CD4-positive, alpha-beta T cell (primary cell): ENCODE results near the gene CFAP100. TPM values are rescaled to one million over a fixed set of nuclear protein-coding genes. Genes with fewer than 3 reads are reported as not detected.

Source experiments
- ATAC-seq: fragments of 200-7000 bp; cut with Tn5 transposase; one replicate; pipeline ENCODE4 v1.10.0; 2022; ENCODE audit warnings: mild to moderate bottlenecking; ENCODE audit not compliant: poor library complexity
- CTCF ChIA-PET: fragments of 350-600 bp; sonication (Branson Sonifier 250); formaldehyde crosslinking; loops from one replicate; lab custom pipeline; 2021; ENCODE audit warnings: antibody characterized with exemption, inconsistent platforms; lab: Charles Lee
- POLR2A ChIA-PET: fragments of 350-600 bp; sonication (Branson Sonifier 250); formaldehyde crosslinking; loops from one replicate; lab custom pipeline; 2021; ENCODE audit warnings: antibody characterized with exemption, inconsistent platforms; lab: Charles Lee
- DNase-seq, 14 experiments: peaks; one replicate each; pipeline ENCODE4 v3.0.0-alpha.2; 2013 to 2020; ENCODE audit warnings: mixed read lengths in 2 of 14
- H3K27ac ChIP-seq, 2 donors: one replicate each; pipeline versions ENCODE4 v1.5.1 to v1.7.0; 2013; ENCODE audit warnings: low read length in 2 of 2, low read depth in 1 of 2, mild to moderate bottlenecking in 1 of 2
- H3K27me3 ChIP-seq, 2 experiments: 1 replicate in 1 of 2; 2 replicates in 1 of 2; pipeline versions ENCODE4 v1.6.1 to v1.7.0; 2013; ENCODE audit warnings: low read length in 2 of 2, control low read depth in 1 of 2, mild to moderate bottlenecking in 1 of 2, moderate library complexity in 1 of 2; ENCODE audit not compliant: insufficient read depth in 2 of 2, control insufficient read depth in 1 of 2
- H3K36me3 ChIP-seq: one replicate; pipeline ENCODE4 v1.6.1; 2013; ENCODE audit warnings: low read length, control low read depth; ENCODE audit not compliant: insufficient read depth
- H3K4me1 ChIP-seq: one replicate; pipeline ENCODE4 v1.6.1; 2013; ENCODE audit warnings: low read length, control low read depth; ENCODE audit not compliant: insufficient read depth
- H3K4me3 ChIP-seq: one replicate; pipeline ENCODE4 v1.5.1; 2013; ENCODE audit warnings: mild to moderate bottlenecking, low read length, moderate library complexity
- H3K9me3 ChIP-seq, 2 experiments: 1 replicate in 1 of 2; 2 replicates in 1 of 2; pipeline versions ENCODE4 v1.6.1 to v1.7.0; 2013; ENCODE audit warnings: low read length in 2 of 2, mild to moderate bottlenecking in 2 of 2, control low read depth in 1 of 2, moderate library complexity in 1 of 2; ENCODE audit not compliant: control insufficient read depth in 1 of 2, insufficient read depth in 1 of 2
- H3K27ac Mint-ChIP-seq: one replicate; pipeline ENCODE4 v1.8.0; 2020; ENCODE audit warnings: mixed read lengths
- H3K27me3 Mint-ChIP-seq: one replicate; pipeline ENCODE4 v1.8.0; 2021; ENCODE audit warnings: mixed read lengths
- H3K36me3 Mint-ChIP-seq: one replicate; pipeline ENCODE4 v1.8.0; 2021; ENCODE audit warnings: low read depth, mixed read lengths
- H3K4me1 Mint-ChIP-seq: one replicate; pipeline ENCODE4 v1.8.0; 2021; ENCODE audit warnings: low read depth, mixed read lengths
- H3K4me3 Mint-ChIP-seq: one replicate; pipeline ENCODE4 v1.8.0; 2020; ENCODE audit warnings: mild to moderate bottlenecking, mixed read lengths
- H3K9me3 Mint-ChIP-seq: one replicate; pipeline ENCODE4 v1.8.0; 2020; ENCODE audit warnings: mixed read lengths
- CTCF ChIP-seq: fragments of 200-600 bp; IDR thresholded peaks from one replicate; pipeline ENCODE4 v1.8.0; 2022; ENCODE audit warnings: antibody characterized with exemption, mild to moderate bottlenecking
- intact Hi-C, 2 experiments: fragments of 100-400 bp; cut with DNase I in 1 of 2; cut with micrococcal nuclease in 1 of 2; formaldehyde crosslinking; loops; one replicate each; pipeline versions ENCODE4 v1.15.1 to v1.9.0; 2023 to 2025; cut with DNase I, micrococcal nuclease
- total RNA-seq, 174 experiments: library from RNA in 2 of 174; stranded (reverse) in 2 of 174; gene quantifications; one replicate each; pipeline ENCODE4 v1.2.3 and lab custom pipeline; 2021 to 2026

The CFAP100 gene
- total RNA-seq, 2 experiments from 2014 or later = not detected

GRCh38 chr3:126440709-126440995, 45.9 kb downstream of the CFAP100 start:
- Histone ChIP-seq H3K27ac (no peak overlapping the region), H3K4me3 (no peak overlapping the region), H3K27me3 (no peaks in the 10 kb centered on the region), H3K9me3 (no peaks in the 10 kb centered on the region), H3K36me3 (peaks cover 65% of the 10 kb centered on the region), H3K4me1 (no peaks in the 10 kb centered on the region)
- Mint-ChIP-seq H3K36me3 (peaks cover 67% of the 10 kb centered on the region), H3K27ac (no peak overlapping the region), H3K27me3 (no peaks in the 10 kb centered on the region), H3K4me1 (no peaks in the 10 kb centered on the region), H3K4me3 (no peak overlapping the region), H3K9me3 (no peaks in the 10 kb centered on the region)
- ATAC-seq (no peak), DNase-seq (peak in 1 of 14 experiments; percentile 3)
- ChIA-PET POLR2A (no interaction called here), CTCF (no interaction called here)
- TF ChIP-seq CTCF = no peak
- intact Hi-C loops = no loop called here

- ChIA-PET CTCF (no interaction called here), POLR2A (no interaction called here)
- Mint-ChIP-seq H3K9me3 (no peaks in the 10 kb centered on the region), H3K4me3 (no peak overlapping the region), H3K4me1 (no peaks in the 10 kb centered on the region), H3K36me3 (peaks cover 65% of the 10 kb centered on the region), H3K27me3 (no peaks in the 10 kb centered on the region), H3K27ac (no peak overlapping the region)
- peaks cover 60% of the 10 kb centered on the region for H3K36me3 ChIP-seq
- intact Hi-C loops = no loop called here
- no peak overlapping the region for H3K4me3 ChIP-seq
- no peak for ATAC-seq
- H3K27ac ChIP-seq = no peak overlapping the region
- H3K4me1 ChIP-seq = no peaks in the 10 kb centered on the region
- no peak for TF ChIP-seq CTCF
- no peaks in the 10 kb centered on the region for H3K9me3 ChIP-seq
- no peaks in the 10 kb centered on the region for H3K27me3 ChIP-seq
- DNase-seq = peak in 1 of 14 experiments; percentile 7
These were observed 46.7 kb downstream of the CFAP100 start for GRCh38 chr3:126441256-126441880.

GRCh38 chr3:126442094-126442855, 47.6 kb downstream of the CFAP100 start:
- ChIA-PET CTCF (no interaction called here), POLR2A (no interaction called here)
- no peak for ATAC-seq
- Histone ChIP-seq H3K9me3 (no peaks in the 10 kb centered on the region), H3K4me1 (no peaks in the 10 kb centered on the region), H3K36me3 (peaks cover 51% of the 10 kb centered on the region), H3K27me3 (no peaks in the 10 kb centered on the region), H3K4me3 (no peak overlapping the region), H3K27ac (no peak overlapping the region)
- H3K27ac Mint-ChIP-seq = no peak overlapping the region
- peaks cover 61% of the 10 kb centered on the region for H3K36me3 Mint-ChIP-seq
- DNase-seq = no peak
- H3K4me3 Mint-ChIP-seq = no peak overlapping the region
- H3K27me3 Mint-ChIP-seq = no peaks in the 10 kb centered on the region
- intact Hi-C loops = no loop called here
- H3K9me3 Mint-ChIP-seq = no peaks in the 10 kb centered on the region
- no peaks in the 10 kb centered on the region for H3K4me1 Mint-ChIP-seq
- TF ChIP-seq CTCF = no peak
